Stimulated activated CD4-positive, alpha-beta T cell treated with anti-CD3 and anti-CD28 coated beads, Interleukin-1b, Interleukin-23, amount 100 ng/mL, for 24 hours (primary cell): ENCODE data around the gene SLC25A17.
"Not testable (repeated sequence)": the region's sequence is repeated elsewhere in the genome, so short reads cannot be mapped to it uniquely, and the experiment has no call there.

ENCODE experiments used
- DNase-seq, 4 experiments: peaks; one replicate each; pipeline ENCODE4 v3.0.0-alpha.2; 2020; ENCODE audit warnings: low read depth in 4 of 4, low spot score in 1 of 4

The SLC25A17 gene

DNA sequence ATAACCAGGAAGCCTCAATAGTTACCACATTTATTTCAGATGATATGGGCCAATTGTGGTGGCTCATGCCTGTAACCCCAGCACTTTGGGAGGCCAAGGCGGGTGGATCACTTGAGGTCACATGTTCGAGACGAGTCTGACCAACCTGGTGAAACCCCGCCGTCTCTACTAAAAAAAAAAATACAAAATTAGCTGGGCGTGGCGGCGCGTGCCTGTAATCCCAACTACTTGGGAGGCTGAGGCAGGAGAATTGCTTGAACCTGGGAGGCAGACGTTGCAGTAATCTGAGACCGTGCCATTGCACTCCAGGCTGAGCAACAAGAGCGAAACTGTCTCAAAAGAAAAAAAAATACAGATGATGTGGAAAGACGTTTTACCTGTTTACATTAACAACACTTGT lies 60.3 kb downstream of the SLC25A17 start:
- DNase-seq = not testable (repeated sequence)

GRCh38 chr22:40758390-40758789 lies 60.8 kb downstream of the SLC25A17 start:
- DNase-seq = no peak

- DNase-seq = no peak
Measured at GRCh38 chr22:40757071-40757470, 62.1 kb downstream of the SLC25A17 start.

DNA sequence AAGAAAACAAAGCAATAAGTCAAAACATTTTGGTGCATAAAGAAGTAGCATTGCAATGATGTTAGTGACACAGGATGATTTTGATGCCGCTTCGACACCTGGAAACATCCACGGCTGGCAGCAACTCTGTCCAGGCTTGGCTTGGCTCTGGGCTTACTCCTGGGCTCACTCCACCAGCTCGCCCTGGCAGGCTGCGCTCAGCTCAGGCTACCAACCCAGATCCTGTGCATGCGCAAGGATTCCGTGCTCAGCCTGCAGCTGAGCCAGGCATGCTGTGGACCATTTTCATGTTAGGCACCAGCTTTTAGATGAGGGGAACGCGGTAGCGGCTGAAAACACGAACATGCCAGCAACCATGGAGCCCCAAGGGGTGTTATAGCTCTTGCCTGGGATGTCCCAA lies 66.0 kb downstream of the SLC25A17 start:
- no peak for DNase-seq

- no peak for DNase-seq
Measured at GRCh38 chr22:40751250-40751649, 67.9 kb downstream of the SLC25A17 start.

GRCh38 chr22:40749829-40750228 lies 69.3 kb downstream of the SLC25A17 start:
- DNase-seq = no peak

GRCh38 chr22:40748388-40749355 lies 70.5 kb downstream of the SLC25A17 start:
- no peak for DNase-seq

DNA sequence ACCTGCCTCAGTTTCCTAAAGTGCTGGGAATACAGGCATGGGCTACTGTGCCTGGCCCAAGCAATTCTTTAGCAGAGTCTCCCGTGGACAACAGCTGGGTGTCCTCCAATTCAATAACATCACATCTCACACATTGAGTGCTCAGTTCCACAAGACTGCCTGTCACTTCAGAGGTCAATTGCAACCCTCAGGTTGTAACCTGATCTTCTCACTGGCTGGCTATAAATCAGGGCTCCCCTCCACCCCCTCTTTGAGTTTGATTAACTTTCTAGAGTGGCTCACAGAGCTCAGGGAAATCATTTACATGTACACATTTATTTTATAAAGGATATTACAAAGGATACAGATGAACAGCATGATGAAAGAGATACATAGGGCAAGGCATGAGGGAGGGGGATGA lies 71.8 kb downstream of the SLC25A17 start:
- DNase-seq = no peak

- DNase-seq = no peak
Measured at GRCh38 chr22:40746428-40747220, 72.5 kb downstream of the SLC25A17 start.

DNA sequence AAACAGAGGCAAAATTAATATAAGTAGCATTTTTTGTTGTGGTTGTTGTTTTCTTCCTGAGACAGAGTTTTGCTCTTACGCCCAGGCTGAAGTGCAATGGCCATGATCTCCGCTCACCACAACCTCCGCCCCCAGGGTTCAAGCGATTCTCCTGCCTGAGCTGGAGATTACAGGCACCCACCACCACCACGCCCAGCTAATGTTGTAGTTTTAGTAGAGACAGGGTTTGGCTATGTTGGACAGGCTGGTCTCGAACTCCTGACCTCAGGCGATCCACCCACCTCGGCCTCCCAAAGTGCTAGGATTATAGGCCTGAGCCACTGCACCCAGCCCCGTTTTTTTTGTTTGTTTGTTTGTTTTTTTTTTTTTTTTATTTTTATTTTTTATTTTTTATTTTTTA lies 75.4 kb downstream of the SLC25A17 start:
- DNase-seq = no peak

DNA sequence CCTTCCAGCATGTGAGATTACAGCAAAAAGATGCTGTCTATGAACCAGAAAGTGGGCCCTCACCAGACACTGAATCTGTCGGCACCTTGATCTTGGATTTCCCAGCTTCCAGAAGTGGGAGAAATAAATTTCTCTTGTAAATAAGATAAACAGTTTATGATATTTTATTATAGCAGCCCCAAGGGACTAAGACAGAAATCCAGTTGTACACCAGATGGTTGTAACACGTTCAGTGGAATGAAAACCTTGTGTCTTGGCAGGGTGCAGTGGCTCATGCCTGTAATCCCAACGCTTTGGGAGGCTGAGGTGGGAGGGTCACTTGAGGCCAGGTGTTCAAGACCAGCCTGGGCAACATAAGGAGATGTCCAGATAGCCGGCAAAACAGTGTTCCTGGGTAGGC lies 78.0 kb downstream of the SLC25A17 start:
- DNase-seq = no peak

DNA sequence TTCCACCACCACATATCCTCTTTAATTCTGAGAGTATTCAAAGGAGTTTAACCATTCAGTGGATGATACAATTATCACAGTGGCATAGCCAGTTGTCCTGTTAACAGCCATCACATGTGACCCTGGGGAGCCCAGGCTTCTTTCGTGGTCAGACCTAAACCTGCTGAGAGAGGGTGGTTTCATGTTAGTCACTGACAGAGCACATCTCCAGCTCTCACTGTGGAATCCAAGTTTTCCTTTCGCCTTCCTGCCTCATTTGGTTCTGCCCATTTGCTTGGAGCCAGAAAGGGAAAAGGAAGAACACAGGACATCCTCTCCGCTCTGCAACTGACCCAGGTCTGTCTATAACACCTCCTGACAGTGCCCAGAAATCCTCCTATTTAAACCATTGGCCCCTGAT lies 79.4 kb downstream of the SLC25A17 start:
- no peak for DNase-seq

GRCh38 chr22:40733919-40734318 lies 85.2 kb downstream of the SLC25A17 start:
- no peak for DNase-seq

GRCh38 chr22:40732999-40733292 lies 86.2 kb downstream of the SLC25A17 start:
- DNase-seq = no peak

- DNase-seq = no peak
Measured at GRCh38 chr22:40729284-40729683, 89.9 kb downstream of the SLC25A17 start.

GRCh38 chr22:40728731-40729189 lies 90.4 kb downstream of the SLC25A17 start:
- DNase-seq = peak in 3 of 4 experiments; percentile 18 to 24 (median 20)

GRCh38 chr22:40727964-40728615 lies 91.1 kb downstream of the SLC25A17 start:
- no peak for DNase-seq

DNA sequence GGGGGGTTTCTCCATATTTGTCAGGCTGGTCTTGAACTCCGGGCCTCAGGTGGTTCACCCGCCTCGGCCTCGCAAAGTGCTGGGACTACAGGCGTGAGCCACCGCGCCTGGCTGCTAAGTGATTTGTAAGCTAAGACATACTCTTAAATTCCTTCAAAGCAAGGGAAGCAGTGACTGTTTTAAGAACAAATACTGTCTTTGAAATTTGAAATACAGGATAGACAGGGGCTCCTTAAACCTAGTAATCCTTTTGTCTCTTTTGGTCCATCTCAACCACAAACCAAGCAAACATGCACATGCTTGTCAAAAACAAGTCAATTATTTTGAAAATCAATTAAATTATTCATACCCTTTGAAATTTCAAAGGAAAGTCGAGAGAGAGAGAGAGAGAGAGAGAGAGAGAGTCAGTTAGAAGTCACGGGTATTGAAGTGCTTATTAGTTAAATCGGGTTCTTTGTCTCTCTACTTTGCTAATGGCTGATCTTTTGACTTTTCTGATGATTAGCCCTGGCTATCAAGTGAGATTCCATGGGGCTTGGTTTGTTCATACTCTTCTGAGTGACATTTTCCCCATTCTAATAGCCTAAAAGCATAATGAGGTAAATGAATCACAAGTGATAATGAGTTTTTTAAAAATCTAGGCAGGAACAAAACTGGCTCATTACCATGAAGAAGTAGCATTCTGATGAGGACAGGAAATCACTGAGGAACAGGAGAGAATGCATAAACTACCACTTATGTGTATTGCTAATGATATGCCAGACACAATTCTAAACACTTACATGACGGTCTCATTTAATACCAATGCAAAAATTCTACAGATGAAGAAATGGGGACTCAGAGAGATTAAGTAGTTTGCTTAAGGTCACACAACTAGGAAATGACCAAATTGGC lies 91.8 kb downstream of the SLC25A17 start:
- no peak for DNase-seq

DNA sequence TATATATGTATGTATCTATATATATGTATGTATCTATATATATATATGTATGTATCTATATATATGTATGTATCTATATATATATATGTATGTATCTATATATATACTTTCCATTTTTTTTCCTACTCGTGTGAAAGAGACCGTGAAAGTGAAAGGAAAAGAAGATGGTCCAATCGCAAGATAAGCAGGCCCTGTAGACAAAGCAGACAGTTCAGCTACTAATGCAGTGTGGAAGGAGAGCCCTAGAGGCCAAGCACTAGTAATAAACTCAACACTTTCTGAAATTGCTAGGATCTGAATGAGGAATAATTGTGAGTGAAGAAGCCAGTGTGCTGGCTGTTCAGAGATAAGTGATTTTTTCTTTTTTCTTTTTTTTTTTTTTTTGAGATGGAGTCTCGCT lies 92.6 kb downstream of the SLC25A17 start:
- DNase-seq = no peak

DNA sequence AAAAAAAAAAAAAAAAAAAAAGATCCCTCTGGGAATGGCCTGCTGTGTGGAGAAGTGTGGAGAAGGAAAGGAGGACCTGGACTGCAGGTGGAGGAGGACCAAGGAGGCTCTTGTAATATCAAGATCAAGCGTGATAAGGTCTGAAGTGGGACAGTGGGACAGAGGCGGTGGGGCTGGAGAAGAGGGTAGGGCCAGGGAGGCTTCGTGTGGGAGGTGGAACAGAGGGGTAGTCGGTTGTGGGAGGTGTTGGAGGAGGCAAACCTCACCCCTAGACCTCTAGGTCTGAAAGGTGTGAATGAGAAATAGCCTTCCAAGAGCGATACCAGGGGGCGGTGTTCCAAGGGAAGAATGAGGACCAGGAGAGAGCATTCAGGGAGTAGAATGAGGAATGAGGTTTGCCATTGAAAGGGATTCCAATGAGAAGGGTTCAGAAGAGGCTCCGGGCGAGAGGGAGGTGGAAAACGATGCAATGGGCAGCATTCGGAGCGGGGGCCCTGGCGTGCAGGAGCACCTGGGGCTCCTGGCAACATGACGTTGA lies 95.7 kb downstream of the SLC25A17 start:
- DNase-seq = no peak
